ENCODE data around the gene PRUNE2.

The PRUNE2 gene

DNA sequence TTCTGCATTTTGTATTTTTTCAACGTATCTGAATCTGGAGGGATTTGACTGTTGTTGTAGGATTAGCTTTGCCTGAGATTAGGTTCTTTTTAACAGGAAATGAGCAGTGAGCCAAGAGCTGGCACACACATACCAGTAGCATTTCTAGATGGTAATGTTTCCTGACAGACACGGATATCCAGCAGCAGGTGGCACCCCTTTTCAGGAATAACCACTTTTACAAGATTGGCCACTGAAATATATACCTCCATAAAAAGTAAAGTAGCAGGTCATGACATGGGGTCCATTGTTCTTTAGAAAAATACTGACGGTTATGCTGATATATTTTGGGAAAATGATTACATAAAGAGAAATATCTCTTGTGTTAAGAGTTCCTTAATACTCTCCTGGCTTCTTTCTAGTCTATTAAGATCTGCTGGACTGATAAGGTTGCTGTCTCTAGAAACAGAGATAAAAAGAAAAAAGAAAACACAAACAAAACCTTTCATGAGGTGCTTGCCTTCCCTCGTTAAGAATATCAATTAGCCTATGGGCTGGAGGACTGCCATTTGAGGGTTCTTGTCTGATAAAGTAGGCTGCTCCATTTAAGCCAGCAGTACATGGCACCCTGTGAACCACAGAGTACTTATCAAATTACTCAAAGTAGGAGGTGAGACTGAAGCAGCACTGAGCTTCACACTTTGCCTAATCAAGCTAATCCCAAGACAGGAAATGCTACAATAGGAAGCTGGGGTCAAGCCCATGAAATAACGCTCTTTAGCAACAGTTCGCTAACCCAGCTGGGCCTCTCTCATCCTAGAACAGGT lies 243.2 kb downstream of the PRUNE2 start:
- TF ChIP-seq, protein P1, sequence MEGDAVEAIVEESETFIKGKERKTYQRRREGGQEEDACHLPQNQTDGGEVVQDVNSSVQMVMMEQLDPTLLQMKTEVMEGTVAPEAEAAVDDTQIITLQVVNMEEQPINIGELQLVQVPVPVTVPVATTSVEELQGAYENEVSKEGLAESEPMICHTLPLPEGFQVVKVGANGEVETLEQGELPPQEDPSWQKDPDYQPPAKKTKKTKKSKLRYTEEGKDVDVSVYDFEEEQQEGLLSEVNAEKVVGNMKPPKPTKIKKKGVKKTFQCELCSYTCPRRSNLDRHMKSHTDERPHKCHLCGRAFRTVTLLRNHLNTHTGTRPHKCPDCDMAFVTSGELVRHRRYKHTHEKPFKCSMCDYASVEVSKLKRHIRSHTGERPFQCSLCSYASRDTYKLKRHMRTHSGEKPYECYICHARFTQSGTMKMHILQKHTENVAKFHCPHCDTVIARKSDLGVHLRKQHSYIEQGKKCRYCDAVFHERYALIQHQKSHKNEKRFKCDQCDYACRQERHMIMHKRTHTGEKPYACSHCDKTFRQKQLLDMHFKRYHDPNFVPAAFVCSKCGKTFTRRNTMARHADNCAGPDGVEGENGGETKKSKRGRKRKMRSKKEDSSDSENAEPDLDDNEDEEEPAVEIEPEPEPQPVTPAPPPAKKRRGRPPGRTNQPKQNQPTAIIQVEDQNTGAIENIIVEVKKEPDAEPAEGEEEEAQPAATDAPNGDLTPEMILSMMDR (IDR thresholded peaks at IDR 0.05) = peak; percentile 47; the same call in 1 of the 2 replicates

DNA sequence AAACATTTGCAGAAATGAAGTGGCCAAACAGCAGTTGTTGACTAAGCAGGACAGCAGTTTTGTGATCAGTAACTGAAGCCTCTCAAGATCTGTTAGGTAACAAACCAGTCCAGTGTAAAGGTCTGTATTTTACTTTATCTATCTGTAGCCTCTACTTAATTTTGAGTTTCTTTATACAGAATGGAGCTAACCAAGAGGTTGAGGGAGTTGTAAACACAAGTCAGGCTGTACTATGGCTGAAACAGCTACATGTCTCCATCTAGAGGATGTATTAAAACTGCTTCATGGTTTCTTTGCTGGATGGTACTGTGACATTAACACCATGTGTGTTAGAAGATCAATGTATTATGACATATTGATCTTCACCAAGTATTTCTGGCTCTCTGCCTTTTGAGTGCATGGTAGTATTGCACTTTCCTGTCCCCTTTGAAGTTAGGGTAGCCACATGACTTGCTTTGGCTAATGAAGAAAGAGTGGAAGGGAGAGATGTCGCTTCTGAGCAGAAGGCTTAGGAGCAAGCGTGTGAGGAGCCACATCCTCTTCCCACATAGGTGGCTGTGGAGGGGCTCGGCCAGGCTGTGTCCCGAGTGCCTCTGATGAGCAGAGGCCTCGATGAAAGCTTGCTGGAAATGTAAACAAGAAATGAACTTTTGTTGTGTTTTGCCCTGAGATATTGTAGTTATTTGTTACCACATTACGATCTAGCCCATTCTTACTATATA lies 247.2 kb downstream of the PRUNE2 start:
- TF ChIP-seq, protein P1 (IDR thresholded peaks at IDR 0.05) = peak; percentile 46

DNA sequence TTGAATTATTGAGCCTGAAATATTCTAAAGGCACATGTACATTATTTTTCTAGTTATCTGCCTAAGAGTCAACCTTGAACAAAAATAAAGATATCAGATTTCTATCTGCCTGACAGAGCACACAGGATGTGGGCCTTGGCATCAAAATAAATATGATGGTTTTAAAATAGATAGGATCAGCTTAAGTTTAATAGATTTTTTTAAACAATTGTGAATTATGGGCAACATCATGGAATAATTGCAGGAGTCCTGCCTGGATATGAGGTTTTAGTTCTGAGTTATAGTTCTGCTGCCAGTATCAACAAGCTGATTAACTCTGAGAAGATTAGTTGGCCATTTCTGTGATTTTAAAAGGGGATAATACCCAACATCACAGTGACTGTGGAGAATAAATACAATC lies 248.6 kb downstream of the PRUNE2 start:
- TF ChIP-seq, protein P1 (IDR thresholded peaks at IDR 0.05) = no peak

DNA sequence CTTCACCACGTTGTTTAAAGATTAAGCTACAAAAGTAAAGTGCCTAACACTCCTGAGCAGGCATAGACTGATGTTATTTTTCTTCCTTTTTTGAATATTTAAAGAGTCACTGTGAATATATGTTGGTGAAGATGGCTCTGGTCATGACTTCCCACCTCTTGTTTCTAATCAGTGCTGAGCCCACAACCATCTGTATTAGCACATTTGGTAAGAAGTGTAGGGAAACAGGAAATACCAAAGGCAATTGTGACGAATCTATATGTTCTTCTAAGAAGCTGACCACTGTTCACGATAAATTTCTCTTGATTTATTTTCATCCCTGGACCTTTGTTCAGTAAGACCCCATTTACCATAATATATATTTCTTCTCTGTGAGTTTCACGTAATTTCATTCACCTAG lies 249.9 kb downstream of the PRUNE2 start:
- TF ChIP-seq, protein P1 (IDR thresholded peaks at IDR 0.05) = no peak

DNA sequence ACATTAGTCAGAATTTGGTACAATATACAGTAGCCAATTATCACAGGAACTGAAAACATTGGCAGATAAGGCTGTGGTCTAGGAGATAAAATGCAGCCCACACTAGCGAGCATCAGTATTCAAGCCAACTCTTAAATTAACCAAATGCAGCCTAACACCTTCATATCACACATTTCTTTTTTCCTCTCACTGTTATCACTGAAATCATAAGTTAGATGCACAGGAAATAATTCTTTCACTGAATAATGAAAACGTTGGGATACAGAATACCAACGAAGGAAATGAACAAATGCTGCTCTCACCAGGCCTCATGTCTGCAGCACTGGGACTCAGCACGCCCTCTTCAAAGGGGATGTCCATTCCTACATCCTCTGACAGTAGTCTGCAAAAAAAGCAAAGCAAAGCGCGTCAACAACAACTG lies 250.8 kb downstream of the PRUNE2 start:
- TF ChIP-seq, protein P1 (IDR thresholded peaks at IDR 0.05) = no peak

DNA sequence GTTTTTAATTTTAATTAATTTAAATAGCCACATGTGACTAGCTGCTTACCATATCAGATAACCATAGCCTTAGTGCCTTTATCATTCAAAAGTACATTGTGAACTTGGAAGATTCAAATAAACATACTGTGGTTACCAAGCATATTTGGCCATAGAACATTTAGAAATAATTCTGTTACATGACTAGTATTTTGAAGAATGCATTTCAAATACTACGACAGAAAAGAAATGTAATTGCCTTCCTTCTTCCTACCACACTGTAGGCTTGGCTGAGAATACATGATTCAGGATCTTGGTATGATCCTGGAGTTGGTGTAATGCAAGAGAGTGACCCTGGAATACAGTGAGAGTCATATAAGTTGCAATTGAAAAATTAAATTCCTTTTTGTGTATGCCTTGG lies 251.3 kb downstream of the PRUNE2 start:
- TF ChIP-seq, protein P1 (IDR thresholded peaks at IDR 0.05) = no peak

DNA sequence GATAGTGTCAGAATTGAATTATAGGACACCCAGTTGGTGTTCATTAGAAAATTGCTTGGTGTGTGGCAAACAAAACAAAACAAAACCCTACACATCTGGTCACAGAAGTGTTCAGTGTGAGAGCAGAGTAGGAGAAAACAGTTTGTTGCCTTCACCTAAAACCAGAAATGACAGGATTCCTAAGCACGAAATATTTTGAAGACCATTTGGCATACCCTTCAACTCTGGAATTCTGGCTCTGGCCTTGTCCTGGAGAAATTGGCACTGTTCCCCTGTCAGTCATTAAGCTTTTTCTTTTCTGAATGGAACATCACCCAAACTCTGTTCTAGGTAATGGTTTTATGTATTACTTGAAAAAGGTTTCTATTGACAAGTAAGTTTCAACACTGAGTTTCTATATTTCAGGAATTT lies 251.9 kb downstream of the PRUNE2 start:
- TF ChIP-seq, protein P1 (IDR thresholded peaks at IDR 0.05) = no peak
